ENCODE data around the gene FRZB.
"Not testable (repeated sequence)": the region's sequence is repeated elsewhere in the genome, so short reads cannot be mapped to it uniquely, and the experiment has no call there.

The FRZB gene

GRCh38 chr2:182866461-182867406, at the start of gene FRZB:
Gene FRZB, minus strand, starts transcription at chr2:182866637. Its CDS starts 85 bp downstream, at chr2:182866552.
- peak; percentile 82 for DNase-seq (ENCODE audit: low spot score)

- DNase-seq (ENCODE audit: low spot score): no peak
These were observed 49.2 kb upstream of the FRZB start for GRCh38 chr2:182915369-182916326.

- DNase-seq (ENCODE audit: low spot score): no peak
These were observed 48.4 kb upstream of the FRZB start for GRCh38 chr2:182914852-182915251.

GRCh38 chr2:182913064-182913463, 46.6 kb upstream of the FRZB start:
- DNase-seq (ENCODE audit: low spot score): no peak

GRCh38 chr2:182912518-182912915, 46.1 kb upstream of the FRZB start:
- DNase-seq (ENCODE audit: low spot score): no peak

- DNase-seq (ENCODE audit: low spot score): no peak
These were observed 45.5 kb upstream of the FRZB start for GRCh38 chr2:182911813-182912517.

GRCh38 chr2:182910965-182911364, 44.5 kb upstream of the FRZB start:
- no peak for DNase-seq (ENCODE audit: low spot score)

GRCh38 chr2:182907081-182907830, 40.8 kb upstream of the FRZB start:
- no peak for DNase-seq (ENCODE audit: low spot score)

GRCh38 chr2:182906454-182906853, 40.0 kb upstream of the FRZB start:
- DNase-seq (ENCODE audit: low spot score): no peak

GRCh38 chr2:182904844-182905243, 38.4 kb upstream of the FRZB start:
- DNase-seq (ENCODE audit: low spot score): no peak

- no peak for DNase-seq (ENCODE audit: low spot score)
These were observed 37.1 kb upstream of the FRZB start for GRCh38 chr2:182903566-182903965.

- no peak for DNase-seq (ENCODE audit: low spot score)
These were observed 35.3 kb upstream of the FRZB start for GRCh38 chr2:182901748-182902147.

GRCh38 chr2:182898718-182899117, 32.3 kb upstream of the FRZB start:
- no peak for DNase-seq (ENCODE audit: low spot score)

- no peak for DNase-seq (ENCODE audit: low spot score)
These were observed 30.7 kb upstream of the FRZB start for GRCh38 chr2:182897137-182897536.

- DNase-seq (ENCODE audit: low spot score): no peak
These were observed 29.4 kb upstream of the FRZB start for GRCh38 chr2:182895798-182896197.

GRCh38 chr2:182895169-182895568, 28.7 kb upstream of the FRZB start:
- no peak for DNase-seq (ENCODE audit: low spot score)

- DNase-seq (ENCODE audit: low spot score): no peak
These were observed 27.7 kb upstream of the FRZB start for GRCh38 chr2:182894174-182894573.

- no peak for DNase-seq (ENCODE audit: low spot score)
These were observed 27.2 kb upstream of the FRZB start for GRCh38 chr2:182893666-182894065.

GRCh38 chr2:182893035-182893434, 26.6 kb upstream of the FRZB start:
- DNase-seq (ENCODE audit: low spot score): not testable (repeated sequence)

- DNase-seq (ENCODE audit: low spot score): no peak
These were observed 25.2 kb upstream of the FRZB start for GRCh38 chr2:182891611-182892010.

- no peak for DNase-seq (ENCODE audit: low spot score)
These were observed 24.4 kb upstream of the FRZB start for GRCh38 chr2:182890773-182891378.

Measured in left forelimb (tissue), 1 donor.